ENCODE results near the gene TBXAS1.

The TBXAS1 gene

DNA sequence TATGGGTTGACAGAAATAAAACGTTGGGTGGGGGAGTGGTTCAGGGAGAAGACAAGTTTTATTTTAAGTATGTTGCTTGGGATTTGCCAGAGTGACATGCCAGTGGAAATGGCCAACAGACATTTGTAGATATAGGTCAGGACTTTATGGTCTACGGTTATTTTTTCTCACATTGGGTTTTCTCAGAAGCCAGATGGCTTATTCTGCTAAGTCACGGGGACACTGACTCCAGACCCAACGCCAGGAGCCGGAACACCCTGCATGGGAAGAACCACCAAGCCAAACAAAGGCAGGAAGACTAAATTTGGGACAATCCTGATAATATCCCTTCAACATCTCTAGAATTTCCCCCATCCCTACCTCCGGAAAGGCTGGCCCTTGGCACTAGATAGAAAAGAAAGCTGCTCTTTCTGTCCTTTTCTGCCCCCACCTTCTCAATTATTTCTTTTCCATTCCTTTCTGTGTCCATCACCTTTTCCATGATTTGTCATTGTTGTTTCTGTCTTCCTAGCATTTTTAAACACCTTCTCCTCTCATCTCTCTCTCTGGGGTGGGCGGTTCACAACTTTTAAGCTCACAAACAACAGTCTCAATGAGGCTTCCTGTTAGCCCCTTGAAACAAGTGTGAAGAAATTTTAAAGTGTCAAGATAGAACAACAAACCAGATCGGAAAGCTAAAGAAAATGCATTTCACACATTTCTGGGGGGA, 44.7 kb downstream of the TBXAS1 start:
- no peaks in the 10 kb centered on the region for H3K9me3 ChIP-seq (ENCODE audit: control insufficient read depth, low read length)
- no peaks in the 10 kb centered on the region for H3K36me3 ChIP-seq (ENCODE audit: control insufficient read depth, insufficient read depth, low read length, severe bottlenecking)
- H3K27me3 ChIP-seq (replicated peaks; ENCODE audit: control insufficient read depth, insufficient read depth, low read length): no peaks in the 10 kb centered on the region
- H3K9ac ChIP-seq (ENCODE audit: low read length): no peak overlapping the region
- DNase-seq (ENCODE audit: low read depth): no peak
- peaks cover 42% of the 10 kb centered on the region for H3K4me1 ChIP-seq (ENCODE audit: control insufficient read depth, insufficient read depth, low read length)
- H3K4me3 ChIP-seq (ENCODE audit: low read length): no peak overlapping the region

DNA sequence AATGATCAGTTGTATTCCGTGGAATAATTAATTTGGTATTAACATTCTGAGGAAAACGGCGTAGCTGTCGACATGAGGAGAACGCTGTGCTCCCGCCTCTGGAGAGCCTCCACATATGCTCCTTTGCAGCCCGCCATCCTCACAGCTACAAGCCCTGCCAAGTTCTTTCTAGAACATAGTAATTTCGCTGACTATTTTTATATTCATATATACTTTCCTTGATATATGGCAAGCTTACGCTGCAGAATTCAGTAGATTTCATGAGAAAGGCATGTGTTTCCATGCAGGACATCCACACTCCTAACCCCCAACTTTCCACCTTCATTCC, 45.2 kb downstream of the TBXAS1 start:
- peaks cover 42% of the 10 kb centered on the region for H3K4me1 ChIP-seq (ENCODE audit: control insufficient read depth, insufficient read depth, low read length)
- no peaks in the 10 kb centered on the region for H3K27me3 ChIP-seq (replicated peaks; ENCODE audit: control insufficient read depth, insufficient read depth, low read length)
- no peak overlapping the region for H3K4me3 ChIP-seq (ENCODE audit: low read length)
- no peaks in the 10 kb centered on the region for H3K36me3 ChIP-seq (ENCODE audit: control insufficient read depth, insufficient read depth, low read length, severe bottlenecking)
- no peak for DNase-seq (ENCODE audit: low read depth)
- no peaks in the 10 kb centered on the region for H3K9me3 ChIP-seq (ENCODE audit: control insufficient read depth, low read length)
- no peak overlapping the region for H3K9ac ChIP-seq (ENCODE audit: low read length)

DNA sequence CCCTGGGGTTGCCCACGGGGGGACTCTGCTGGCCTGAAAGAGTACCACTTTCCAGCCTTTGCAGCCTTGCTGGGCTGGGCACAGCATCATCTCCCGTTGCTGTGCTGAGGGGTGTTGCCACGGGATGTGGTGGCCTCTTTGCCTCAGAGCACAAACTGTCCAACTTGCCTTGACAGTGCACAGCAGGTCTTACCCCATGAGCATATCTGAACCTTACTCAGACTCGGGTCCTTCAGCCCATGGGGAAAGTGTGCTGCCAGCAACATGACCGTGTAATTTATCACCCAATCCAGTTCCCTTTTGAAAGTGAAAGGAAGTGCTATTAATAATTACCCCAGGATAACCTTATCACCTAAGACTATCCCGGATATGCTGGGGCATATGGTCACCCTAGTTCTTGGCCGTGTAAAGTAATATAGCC, 46.8 kb downstream of the TBXAS1 start:
- Histone ChIP-seq H3K9ac (ENCODE audit: low read length) (no peak overlapping the region), H3K4me1 (ENCODE audit: control insufficient read depth, insufficient read depth, low read length) (peaks cover 42% of the 10 kb centered on the region), H3K36me3 (ENCODE audit: control insufficient read depth, insufficient read depth, low read length, severe bottlenecking) (no peaks in the 10 kb centered on the region), H3K27me3 (replicated peaks; ENCODE audit: control insufficient read depth, insufficient read depth, low read length) (no peaks in the 10 kb centered on the region), H3K9me3 (ENCODE audit: control insufficient read depth, low read length) (no peaks in the 10 kb centered on the region), H3K4me3 (ENCODE audit: low read length) (no peak overlapping the region)
- DNase-seq (ENCODE audit: low read depth): no peak

DNA sequence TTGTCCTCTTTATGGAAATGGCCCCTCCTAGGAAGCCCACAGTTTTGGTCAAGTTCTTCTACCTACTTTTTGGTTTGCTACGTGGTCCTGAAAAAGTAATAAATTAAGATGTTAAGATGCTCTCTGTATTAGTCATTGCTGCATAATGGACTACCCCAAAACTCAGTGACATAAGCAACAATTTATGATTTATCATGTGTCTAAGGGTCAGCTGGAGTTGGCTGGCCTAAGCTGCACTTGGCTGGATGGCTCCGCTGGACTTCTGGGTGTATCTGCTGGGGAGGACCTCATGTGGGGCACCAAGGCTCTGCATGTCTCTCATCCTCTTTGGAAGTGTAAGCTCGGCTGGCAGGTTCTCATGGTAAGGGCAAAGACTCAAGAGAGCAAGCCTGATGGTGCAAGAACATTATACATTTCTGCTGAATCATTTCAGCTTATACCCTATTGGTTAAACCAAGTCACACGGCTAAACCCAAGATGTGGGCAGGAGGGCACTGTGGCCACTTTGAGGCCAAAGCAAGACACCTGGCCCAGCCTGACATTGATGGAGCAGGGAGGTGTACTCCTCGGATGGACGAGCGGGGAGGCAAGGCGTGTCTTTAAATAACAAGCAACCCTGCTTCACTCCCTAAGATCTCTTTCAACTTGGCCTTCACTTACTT, 47.7 kb downstream of the TBXAS1 start:
- Histone ChIP-seq H3K9ac (ENCODE audit: low read length) (no peak overlapping the region), H3K27me3 (replicated peaks; ENCODE audit: control insufficient read depth, insufficient read depth, low read length) (no peaks in the 10 kb centered on the region), H3K9me3 (ENCODE audit: control insufficient read depth, low read length) (no peaks in the 10 kb centered on the region), H3K36me3 (ENCODE audit: control insufficient read depth, insufficient read depth, low read length, severe bottlenecking) (no peaks in the 10 kb centered on the region), H3K4me1 (ENCODE audit: control insufficient read depth, insufficient read depth, low read length) (peaks cover 33% of the 10 kb centered on the region), H3K4me3 (ENCODE audit: low read length) (no peak overlapping the region)
- DNase-seq (ENCODE audit: low read depth): no peak

DNA sequence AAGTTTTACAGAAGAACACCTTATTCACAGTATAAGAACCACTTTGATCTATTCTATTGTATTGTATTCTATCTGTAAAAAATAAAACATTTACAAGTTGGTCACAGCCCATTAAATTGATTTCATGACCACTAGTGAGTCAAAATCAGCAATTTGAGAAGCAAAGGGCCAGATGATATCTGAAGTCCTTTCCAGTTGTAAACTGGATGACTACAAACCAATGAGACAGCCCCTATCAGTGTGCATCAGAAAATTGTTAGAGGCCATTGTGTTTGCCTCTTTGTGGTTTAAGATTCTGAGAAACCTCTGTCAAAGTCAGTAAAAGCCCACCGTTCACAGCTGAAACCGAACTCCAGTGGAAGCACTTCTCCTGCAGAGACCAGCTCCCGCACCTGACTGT, 54.8 kb downstream of the TBXAS1 start:
- no peak for DNase-seq (ENCODE audit: low read depth)
- H3K4me3 ChIP-seq (ENCODE audit: low read length): no peak overlapping the region
- no peaks in the 10 kb centered on the region for H3K9me3 ChIP-seq (ENCODE audit: control insufficient read depth, low read length)
- no peaks in the 10 kb centered on the region for H3K36me3 ChIP-seq (ENCODE audit: control insufficient read depth, insufficient read depth, low read length, severe bottlenecking)
- H3K9ac ChIP-seq (ENCODE audit: low read length): no peak overlapping the region
- H3K4me1 ChIP-seq (ENCODE audit: control insufficient read depth, insufficient read depth, low read length): peaks cover 13% of the 10 kb centered on the region
- no peaks in the 10 kb centered on the region for H3K27me3 ChIP-seq (replicated peaks; ENCODE audit: control insufficient read depth, insufficient read depth, low read length)

DNA sequence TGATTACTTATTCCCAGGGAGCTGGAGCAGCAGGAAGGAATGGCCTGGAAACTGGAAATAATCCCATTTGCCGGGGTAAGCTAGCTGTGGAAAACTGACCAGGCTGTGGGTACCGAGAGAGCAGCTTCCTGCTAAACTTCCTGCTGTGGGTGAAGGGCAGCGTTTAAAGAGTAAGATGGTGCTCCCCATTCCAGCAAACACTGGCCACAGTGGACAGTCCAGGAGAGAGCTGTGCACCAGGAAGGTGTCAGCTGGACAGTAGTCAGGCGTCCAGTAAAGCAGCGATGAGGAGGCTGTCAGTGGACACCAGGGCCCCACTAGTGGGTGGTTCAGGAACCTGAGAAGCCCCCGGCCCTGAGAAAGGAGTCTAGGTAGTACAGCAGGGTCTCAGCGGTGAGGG, 55.4 kb downstream of the TBXAS1 start:
- Histone ChIP-seq H3K9me3 (ENCODE audit: control insufficient read depth, low read length) (no peaks in the 10 kb centered on the region), H3K9ac (ENCODE audit: low read length) (no peak overlapping the region), H3K36me3 (ENCODE audit: control insufficient read depth, insufficient read depth, low read length, severe bottlenecking) (no peaks in the 10 kb centered on the region), H3K4me3 (ENCODE audit: low read length) (no peak overlapping the region), H3K27me3 (replicated peaks; ENCODE audit: control insufficient read depth, insufficient read depth, low read length) (no peaks in the 10 kb centered on the region), H3K4me1 (ENCODE audit: control insufficient read depth, insufficient read depth, low read length) (peaks cover 13% of the 10 kb centered on the region)
- no peak for DNase-seq (ENCODE audit: low read depth)

DNA sequence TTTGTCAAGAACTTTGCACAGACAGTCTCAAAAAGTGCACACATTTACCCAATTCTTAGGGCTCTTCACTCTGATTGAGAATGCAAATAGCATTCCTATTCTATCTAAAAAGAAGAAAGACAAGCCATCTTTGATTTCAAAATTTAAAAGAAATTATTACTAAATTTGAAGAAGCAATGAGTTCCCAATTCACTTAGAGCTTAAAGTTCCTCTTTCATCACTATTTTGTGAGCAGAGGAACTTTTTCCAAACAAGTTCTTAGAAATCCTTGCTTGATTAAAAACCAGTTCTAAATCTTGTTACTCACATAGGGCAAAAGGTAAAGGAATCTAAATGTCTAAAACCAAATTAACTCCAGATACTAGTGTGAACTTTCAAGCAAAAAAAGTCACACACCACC, 56.4 kb downstream of the TBXAS1 start:
- DNase-seq (ENCODE audit: low read depth): no peak
- Histone ChIP-seq H3K36me3 (ENCODE audit: control insufficient read depth, insufficient read depth, low read length, severe bottlenecking) (no peaks in the 10 kb centered on the region), H3K9me3 (ENCODE audit: control insufficient read depth, low read length) (no peaks in the 10 kb centered on the region), H3K27me3 (replicated peaks; ENCODE audit: control insufficient read depth, insufficient read depth, low read length) (no peaks in the 10 kb centered on the region), H3K4me3 (ENCODE audit: low read length) (no peak overlapping the region), H3K9ac (ENCODE audit: low read length) (no peak overlapping the region), H3K4me1 (ENCODE audit: control insufficient read depth, insufficient read depth, low read length) (peaks cover 9% of the 10 kb centered on the region)

DNA sequence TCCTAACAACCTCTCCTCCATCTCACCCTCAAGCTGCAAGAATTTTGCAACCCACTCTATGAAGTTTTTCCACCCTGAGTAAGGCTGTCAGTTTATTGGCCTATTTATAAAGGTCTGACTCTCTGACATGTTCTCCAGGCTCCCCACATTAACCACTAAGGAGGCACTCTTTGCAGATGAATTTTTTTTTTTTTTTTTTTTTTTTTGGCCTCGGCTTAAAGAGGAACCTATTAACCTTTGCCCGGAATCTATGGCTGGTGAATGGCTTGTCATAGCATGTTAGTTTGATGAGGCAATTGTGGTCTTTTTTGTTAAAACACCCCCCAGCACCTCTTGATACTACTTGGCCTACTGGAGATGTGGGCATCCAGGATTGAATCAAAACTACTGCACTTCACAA, 57.1 kb downstream of the TBXAS1 start:
- DNase-seq (ENCODE audit: low read depth): no peak

DNA sequence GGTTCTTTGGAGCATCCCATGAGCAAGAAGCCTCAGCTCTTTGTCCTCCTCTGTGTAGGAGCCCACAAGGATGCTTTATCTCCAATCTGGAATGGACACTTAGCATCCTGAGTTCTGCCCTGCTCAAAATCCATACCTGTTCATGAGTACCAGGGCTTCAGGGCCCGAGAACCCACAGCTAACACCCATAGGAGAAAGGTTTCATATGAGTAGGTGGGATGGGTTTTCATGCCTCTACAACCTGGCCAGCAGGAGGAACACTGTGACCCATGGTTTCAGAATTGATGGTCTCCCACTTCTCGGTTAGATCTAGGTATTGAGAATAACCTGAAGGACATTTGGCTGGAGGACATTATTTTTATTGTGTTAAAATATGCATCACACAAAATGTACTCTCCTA, 57.8 kb downstream of the TBXAS1 start:
- Histone ChIP-seq H3K4me3 (ENCODE audit: low read length) (no peak overlapping the region), H3K4me1 (ENCODE audit: control insufficient read depth, insufficient read depth, low read length) (peaks cover 9% of the 10 kb centered on the region)
- no peak for DNase-seq (ENCODE audit: low read depth)

More for the DNA sequence above, 57.1 kb downstream of the TBXAS1 start:
- Histone ChIP-seq H3K36me3 (ENCODE audit: control insufficient read depth, insufficient read depth, low read length, severe bottlenecking) (no peaks in the 10 kb centered on the region), H3K9ac (ENCODE audit: low read length) (no peak overlapping the region), H3K4me1 (ENCODE audit: control insufficient read depth, insufficient read depth, low read length) (peaks cover 9% of the 10 kb centered on the region), H3K4me3 (ENCODE audit: low read length) (no peak overlapping the region), H3K27me3 (replicated peaks; ENCODE audit: control insufficient read depth, insufficient read depth, low read length) (no peaks in the 10 kb centered on the region), H3K9me3 (ENCODE audit: control insufficient read depth, low read length) (no peaks in the 10 kb centered on the region)

DNA sequence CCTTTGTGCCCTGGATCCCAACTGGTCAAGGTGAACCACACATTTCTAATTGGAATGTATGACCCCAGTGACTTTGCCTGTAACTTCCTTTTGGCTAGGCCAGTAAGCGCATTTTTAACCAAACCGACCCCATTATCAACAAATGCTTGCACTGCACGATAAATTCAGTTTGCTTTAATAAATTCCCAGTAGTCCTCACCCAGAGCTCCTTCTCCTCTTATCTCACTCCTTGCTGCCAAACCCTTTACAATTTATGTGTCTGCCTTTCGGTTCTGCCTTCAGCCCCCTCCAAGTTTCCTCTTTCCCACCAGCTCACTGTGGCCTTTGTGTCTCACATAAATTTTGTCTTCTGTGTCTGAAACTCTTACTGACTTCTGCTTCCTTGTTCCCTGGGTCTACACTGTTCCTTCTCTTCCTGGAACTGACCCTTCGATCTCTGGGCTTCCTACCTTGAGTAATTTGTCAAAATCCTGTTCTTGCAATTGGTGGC, 59.0 kb downstream of the TBXAS1 start:
- no peaks in the 10 kb centered on the region for H3K27me3 ChIP-seq (replicated peaks; ENCODE audit: control insufficient read depth, insufficient read depth, low read length)
- DNase-seq (ENCODE audit: low read depth): no peak
- peaks cover 9% of the 10 kb centered on the region for H3K4me1 ChIP-seq (ENCODE audit: control insufficient read depth, insufficient read depth, low read length)

More for the DNA sequence above, 57.8 kb downstream of the TBXAS1 start:
- H3K9me3 ChIP-seq (ENCODE audit: control insufficient read depth, low read length): no peaks in the 10 kb centered on the region
- H3K27me3 ChIP-seq (replicated peaks; ENCODE audit: control insufficient read depth, insufficient read depth, low read length): no peaks in the 10 kb centered on the region
- no peak overlapping the region for H3K9ac ChIP-seq (ENCODE audit: low read length)
- H3K36me3 ChIP-seq (ENCODE audit: control insufficient read depth, insufficient read depth, low read length, severe bottlenecking): no peaks in the 10 kb centered on the region

DNA sequence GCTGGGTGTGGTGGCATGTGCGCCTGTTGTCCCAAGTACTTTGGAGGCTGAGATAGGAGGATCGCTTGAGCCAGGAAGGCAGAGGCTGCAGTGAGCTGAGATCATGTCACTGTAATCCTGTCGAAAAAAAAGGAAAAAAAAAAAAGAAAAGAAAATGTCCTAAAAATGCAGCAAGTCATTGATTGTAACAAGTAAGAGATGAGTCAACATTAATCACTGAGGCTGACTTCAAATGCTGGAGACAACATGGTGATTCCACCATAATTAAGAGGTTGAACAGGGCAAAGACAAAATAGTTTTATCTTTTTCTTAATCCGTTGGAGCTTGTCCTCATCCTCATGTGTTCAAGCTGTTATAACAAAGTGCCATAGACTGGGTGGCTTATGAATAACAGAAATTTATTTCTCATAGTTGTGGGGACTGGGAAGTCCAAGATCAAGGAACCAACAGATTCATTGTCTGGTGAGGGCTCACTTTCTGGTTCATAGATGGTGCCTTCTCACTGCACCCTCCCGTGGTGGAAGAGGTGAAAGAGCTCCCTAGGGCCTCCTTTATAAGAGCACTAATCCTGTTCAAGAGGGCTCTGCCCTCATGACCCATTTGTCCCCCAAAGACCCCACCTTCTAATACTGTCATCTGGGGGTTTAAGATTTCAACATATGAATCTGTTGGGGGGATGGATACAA, 60.3 kb downstream of the TBXAS1 start:
- Histone ChIP-seq H3K9ac (ENCODE audit: low read length) (no peak overlapping the region), H3K4me3 (ENCODE audit: low read length) (no peak overlapping the region), H3K36me3 (ENCODE audit: control insufficient read depth, insufficient read depth, low read length, severe bottlenecking) (no peaks in the 10 kb centered on the region), H3K4me1 (ENCODE audit: control insufficient read depth, insufficient read depth, low read length) (peaks cover 9% of the 10 kb centered on the region), H3K9me3 (ENCODE audit: control insufficient read depth, low read length) (no peaks in the 10 kb centered on the region), H3K27me3 (replicated peaks; ENCODE audit: control insufficient read depth, insufficient read depth, low read length) (no peaks in the 10 kb centered on the region)
- no peak for DNase-seq (ENCODE audit: low read depth)

More for the DNA sequence above, 59.0 kb downstream of the TBXAS1 start:
- Histone ChIP-seq H3K9me3 (ENCODE audit: control insufficient read depth, low read length) (no peaks in the 10 kb centered on the region), H3K36me3 (ENCODE audit: control insufficient read depth, insufficient read depth, low read length, severe bottlenecking) (no peaks in the 10 kb centered on the region), H3K9ac (ENCODE audit: low read length) (no peak overlapping the region), H3K4me3 (ENCODE audit: low read length) (no peak overlapping the region)

All from adipocyte (in vitro differentiated cells).